ENCODE data around the gene AIFM3.

The AIFM3 gene

GRCh38 chr22:20951151-20951931, 15.7 kb upstream of the AIFM3 start:
- intact Hi-C loops (cut with DNase I; ENCODE audit: low total_unique reads), result no loop called here
- Histone ChIP-seq H3K4me3 (no peak overlapping the region), H3K9me3 (no peaks in the 10 kb centered on the region), H3K27me3 (no peaks in the 10 kb centered on the region), H3K4me1 (peaks cover 0 to 8% (median 1%) of the 10 kb centered on the region in 4 donors), H3K27ac (no peak overlapping the region), H3K36me3 (peaks cover 25 to 50% (median 33%) of the 10 kb centered on the region in 3 donors)
- no peak for DNase-seq
- TF ChIP-seq, protein P1, sequence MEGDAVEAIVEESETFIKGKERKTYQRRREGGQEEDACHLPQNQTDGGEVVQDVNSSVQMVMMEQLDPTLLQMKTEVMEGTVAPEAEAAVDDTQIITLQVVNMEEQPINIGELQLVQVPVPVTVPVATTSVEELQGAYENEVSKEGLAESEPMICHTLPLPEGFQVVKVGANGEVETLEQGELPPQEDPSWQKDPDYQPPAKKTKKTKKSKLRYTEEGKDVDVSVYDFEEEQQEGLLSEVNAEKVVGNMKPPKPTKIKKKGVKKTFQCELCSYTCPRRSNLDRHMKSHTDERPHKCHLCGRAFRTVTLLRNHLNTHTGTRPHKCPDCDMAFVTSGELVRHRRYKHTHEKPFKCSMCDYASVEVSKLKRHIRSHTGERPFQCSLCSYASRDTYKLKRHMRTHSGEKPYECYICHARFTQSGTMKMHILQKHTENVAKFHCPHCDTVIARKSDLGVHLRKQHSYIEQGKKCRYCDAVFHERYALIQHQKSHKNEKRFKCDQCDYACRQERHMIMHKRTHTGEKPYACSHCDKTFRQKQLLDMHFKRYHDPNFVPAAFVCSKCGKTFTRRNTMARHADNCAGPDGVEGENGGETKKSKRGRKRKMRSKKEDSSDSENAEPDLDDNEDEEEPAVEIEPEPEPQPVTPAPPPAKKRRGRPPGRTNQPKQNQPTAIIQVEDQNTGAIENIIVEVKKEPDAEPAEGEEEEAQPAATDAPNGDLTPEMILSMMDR (IDR thresholded peaks at IDR 0.05), result no peak

DNA sequence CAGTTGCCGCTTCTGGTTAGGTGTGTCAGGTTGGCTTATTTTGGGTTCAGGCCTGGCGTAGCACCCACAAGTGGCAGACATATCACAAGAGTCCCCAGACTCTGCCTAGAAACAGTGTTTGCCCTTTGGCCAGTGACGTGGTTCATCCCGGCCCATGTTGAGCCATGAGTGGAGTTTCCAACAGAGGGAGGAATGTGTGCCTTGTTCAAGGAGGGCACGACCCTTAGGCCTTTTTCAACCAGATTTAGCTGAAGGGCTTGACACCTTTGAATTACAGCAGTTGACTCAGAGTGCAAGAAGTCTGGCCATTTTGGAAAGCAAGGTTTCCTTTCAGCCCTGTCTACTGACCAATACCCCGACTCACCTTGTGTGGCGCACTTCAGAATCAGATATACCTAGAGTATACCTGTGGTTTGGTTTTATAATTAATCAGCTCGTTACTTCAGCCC, 15.1 kb upstream of the AIFM3 start:
- Histone ChIP-seq H3K9me3 (no peaks in the 10 kb centered on the region), H3K4me1 (peaks cover 0 to 8% (median 6%) of the 10 kb centered on the region in 4 donors), H3K27me3 (no peaks in the 10 kb centered on the region), H3K36me3 (peaks cover 25 to 50% (median 33%) of the 10 kb centered on the region in 3 donors), H3K27ac (no peak overlapping the region), H3K4me3 (no peak overlapping the region)
- no peak for DNase-seq
- intact Hi-C loops (cut with DNase I; ENCODE audit: low total_unique reads), result no loop called here
- TF ChIP-seq, protein P1 (IDR thresholded peaks at IDR 0.05), result no peak

DNA sequence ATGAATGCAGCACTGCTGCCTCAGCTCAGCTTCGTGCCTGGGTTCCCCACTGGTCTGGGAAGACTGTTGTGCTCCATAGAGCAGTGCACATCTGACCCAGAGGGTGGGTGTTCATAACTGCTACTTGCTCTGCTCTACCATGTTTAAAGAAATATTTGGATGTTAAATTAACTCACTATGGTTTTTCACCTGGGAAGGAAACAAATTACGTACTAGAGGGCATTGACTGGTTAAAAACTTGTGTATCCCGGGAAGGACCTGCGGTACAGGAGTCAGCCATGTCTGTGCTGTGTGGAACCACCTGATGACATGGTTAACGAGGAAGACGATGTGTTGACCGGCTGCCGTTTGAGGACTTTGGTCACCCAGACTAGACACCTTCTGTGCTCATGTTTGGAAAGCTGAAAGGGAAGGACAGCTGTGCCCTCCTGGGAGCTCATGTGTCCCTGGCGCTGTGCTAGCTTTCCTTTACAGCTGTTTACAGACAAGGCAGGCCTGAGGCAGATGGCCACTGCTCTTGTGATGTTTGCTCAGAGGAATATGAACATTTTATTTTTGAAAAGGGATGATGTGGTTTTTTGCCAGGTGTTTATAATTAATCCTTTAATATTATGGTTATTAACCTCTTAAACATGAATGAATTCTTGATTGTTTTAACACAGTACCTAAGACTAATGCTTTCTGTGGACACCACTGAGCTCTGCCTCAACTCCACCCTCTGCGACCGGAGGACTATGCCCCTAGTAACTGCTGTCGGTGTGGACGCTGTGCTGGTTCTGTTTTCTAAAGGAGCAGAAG, 14.3 kb upstream of the AIFM3 start:
- Histone ChIP-seq H3K36me3 (peaks cover 25 to 50% (median 33%) of the 10 kb centered on the region in 3 donors), H3K27me3 (no peaks in the 10 kb centered on the region), H3K27ac (no peak overlapping the region), H3K9me3 (no peaks in the 10 kb centered on the region), H3K4me3 (no peak overlapping the region), H3K4me1 (peaks cover 0 to 16% (median 13%) of the 10 kb centered on the region in 4 donors)
- no peak for DNase-seq
- intact Hi-C loops (cut with DNase I; ENCODE audit: low total_unique reads), result no loop called here
- TF ChIP-seq, protein P1 (IDR thresholded peaks at IDR 0.05), result no peak

- H3K9me3 ChIP-seq, result no peaks in the 10 kb centered on the region
- intact Hi-C loops (cut with DNase I; ENCODE audit: low total_unique reads), result no loop called here
- TF ChIP-seq, protein P1 (IDR thresholded peaks at IDR 0.05), result no peak
- DNase-seq, result no peak
- H3K36me3 ChIP-seq, result peaks cover 25 to 50% (median 33%) of the 10 kb centered on the region in 3 donors
- H3K4me3 ChIP-seq, result no peak overlapping the region
- no peaks in the 10 kb centered on the region for H3K27me3 ChIP-seq
- peaks cover 0 to 22% (median 18%) of the 10 kb centered on the region in 4 donors for H3K4me1 ChIP-seq
- H3K27ac ChIP-seq, result no peak overlapping the region
Observed at GRCh38 chr22:20953342-20953608, 13.8 kb upstream of the AIFM3 start.

- Histone ChIP-seq H3K27me3 (no peaks in the 10 kb centered on the region), H3K4me3 (no peak overlapping the region), H3K4me1 (peaks cover 0 to 23% (median 18%) of the 10 kb centered on the region in 4 donors), H3K27ac (no peak overlapping the region), H3K9me3 (no peaks in the 10 kb centered on the region), H3K36me3 (peaks cover 25 to 49% (median 33%) of the 10 kb centered on the region in 3 donors)
- intact Hi-C loops (cut with DNase I; ENCODE audit: low total_unique reads), result no loop called here
- TF ChIP-seq, protein P1 (IDR thresholded peaks at IDR 0.05), result no peak
- DNase-seq, result no peak
Observed at GRCh38 chr22:20953668-20954500, 13.2 kb upstream of the AIFM3 start.
